ENCODE measurements around the gene ADORA2B. TPM values are rescaled to one million over a fixed set of nuclear protein-coding genes. Genes with fewer than 3 reads are reported as not detected.

The ADORA2B gene
- total RNA-seq, 1 donor: 4.7 TPM

GRCh38 chr17:15952048-15952532 lies 7.2 kb downstream of the ADORA2B start:
- Histone ChIP-seq H4K20me1 (ENCODE audit: insufficient read depth, low read length) (no peaks in the 10 kb centered on the region), H2AFZ (ENCODE audit: low read length) (no peak overlapping the region), H3K4me3 (ENCODE audit: insufficient read depth, low read length) (no peak overlapping the region), H3K79me2 (ENCODE audit: insufficient read depth, low read length) (peaks cover 41% of the 10 kb centered on the region), H3K27me3 (ENCODE audit: insufficient read depth, low read length) (no peaks in the 10 kb centered on the region), H3K36me3 (ENCODE audit: insufficient read depth, low read length) (no peaks in the 10 kb centered on the region), H3K27ac (ENCODE audit: low read depth, low read length) (no peak overlapping the region), H3K4me1 (ENCODE audit: insufficient read depth, low read length) (peaks cover 27% of the 10 kb centered on the region), H3K4me2 (ENCODE audit: insufficient read depth, low read length) (no peak overlapping the region), H3K9me3 (ENCODE audit: low read depth, low read length) (no peaks in the 10 kb centered on the region)
- no peak for DNase-seq (ENCODE audit: insufficient read length, low spot score, missing footprints)
- no peak for TF ChIP-seq CTCF (IDR thresholded peaks at IDR 0.05; ENCODE audit: extremely low read depth, low read depth, low read length)

GRCh38 chr17:15952916-15953790 lies 8.2 kb downstream of the ADORA2B start:
- no peak for TF ChIP-seq CTCF (IDR thresholded peaks at IDR 0.05; ENCODE audit: extremely low read depth, low read depth, low read length)
- Histone ChIP-seq H3K9me3 (ENCODE audit: low read depth, low read length) (no peaks in the 10 kb centered on the region), H4K20me1 (ENCODE audit: insufficient read depth, low read length) (no peaks in the 10 kb centered on the region), H3K27me3 (ENCODE audit: insufficient read depth, low read length) (no peaks in the 10 kb centered on the region), H3K4me3 (ENCODE audit: insufficient read depth, low read length) (no peak overlapping the region), H3K4me2 (ENCODE audit: insufficient read depth, low read length) (no peak overlapping the region), H3K79me2 (ENCODE audit: insufficient read depth, low read length) (peaks cover 32% of the 10 kb centered on the region), H3K36me3 (ENCODE audit: insufficient read depth, low read length) (no peaks in the 10 kb centered on the region), H3K27ac (ENCODE audit: low read depth, low read length) (peak overlapping the region; percentile 48), H2AFZ (ENCODE audit: low read length) (no peak overlapping the region), H3K4me1 (ENCODE audit: insufficient read depth, low read length) (peaks cover 23% of the 10 kb centered on the region)
- DNase-seq (ENCODE audit: insufficient read length, low spot score, missing footprints): peak; percentile 82

GRCh38 chr17:15954222-15954621 lies 9.3 kb downstream of the ADORA2B start:
- peak; percentile 94 for DNase-seq (ENCODE audit: insufficient read length, low spot score, missing footprints)
- Histone ChIP-seq H3K4me2 (ENCODE audit: insufficient read depth, low read length) (peak overlapping the region; percentile 9), H4K20me1 (ENCODE audit: insufficient read depth, low read length) (no peaks in the 10 kb centered on the region), H3K36me3 (ENCODE audit: insufficient read depth, low read length) (no peaks in the 10 kb centered on the region), H2AFZ (ENCODE audit: low read length) (no peak overlapping the region), H3K27ac (ENCODE audit: low read depth, low read length) (peak overlapping the region; percentile 48), H3K27me3 (ENCODE audit: insufficient read depth, low read length) (no peaks in the 10 kb centered on the region), H3K4me3 (ENCODE audit: insufficient read depth, low read length) (no peak overlapping the region), H3K4me1 (ENCODE audit: insufficient read depth, low read length) (peaks cover 33% of the 10 kb centered on the region), H3K79me2 (ENCODE audit: insufficient read depth, low read length) (peaks cover 24% of the 10 kb centered on the region), H3K9me3 (ENCODE audit: low read depth, low read length) (no peaks in the 10 kb centered on the region)
- TF ChIP-seq CTCF (IDR thresholded peaks at IDR 0.05; ENCODE audit: extremely low read depth, low read depth, low read length): peak; percentile 20

GRCh38 chr17:15955793-15956541 lies 11.0 kb downstream of the ADORA2B start:
- Histone ChIP-seq H3K27ac (ENCODE audit: low read depth, low read length) (no peak overlapping the region), H3K4me2 (ENCODE audit: insufficient read depth, low read length) (no peak overlapping the region), H3K36me3 (ENCODE audit: insufficient read depth, low read length) (no peaks in the 10 kb centered on the region), H3K79me2 (ENCODE audit: insufficient read depth, low read length) (peaks cover 13% of the 10 kb centered on the region), H3K9me3 (ENCODE audit: low read depth, low read length) (no peaks in the 10 kb centered on the region), H2AFZ (ENCODE audit: low read length) (no peak overlapping the region), H3K27me3 (ENCODE audit: insufficient read depth, low read length) (no peaks in the 10 kb centered on the region), H3K4me1 (ENCODE audit: insufficient read depth, low read length) (peaks cover 41% of the 10 kb centered on the region), H3K4me3 (ENCODE audit: insufficient read depth, low read length) (no peak overlapping the region), H4K20me1 (ENCODE audit: insufficient read depth, low read length) (no peaks in the 10 kb centered on the region)
- DNase-seq (ENCODE audit: insufficient read length, low spot score, missing footprints): no peak
- TF ChIP-seq CTCF (IDR thresholded peaks at IDR 0.05; ENCODE audit: extremely low read depth, low read depth, low read length): no peak

Data from osteoblast (primary cell).